GM21619 (cell line): Measurements from ENCODE around the gene OSBPL3.
"Not testable (repeated sequence)": the region's sequence is repeated elsewhere in the genome, so short reads cannot be mapped to it uniquely, and the experiment has no call there.

Experiments used
- ATAC-seq: cut with Tn5 transposase; IDR thresholded peaks from one replicate; pipeline ENCODE4 v1.9.1; 2021; ENCODE audit not compliant: unreplicated experiment

Gene OSBPL3

DNA sequence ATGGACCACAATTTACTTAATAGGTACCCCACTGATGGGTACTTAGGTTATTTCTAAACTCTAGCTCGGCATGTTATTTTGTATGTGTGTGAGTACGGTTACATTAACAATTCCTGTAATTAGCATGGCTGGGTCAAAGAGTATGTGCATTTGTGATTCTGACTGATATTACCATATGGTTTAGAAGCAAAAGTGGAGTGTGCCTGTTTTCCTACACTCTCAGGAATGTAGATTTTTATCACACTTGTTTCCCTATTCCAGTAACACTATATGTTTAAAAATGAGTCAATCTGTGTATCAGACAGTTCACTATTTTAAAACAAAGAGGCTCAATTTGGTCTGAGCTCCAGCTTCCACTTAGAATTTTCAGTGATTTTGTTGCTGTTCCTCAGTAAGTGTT, 178.1 kb downstream of the OSBPL3 start:
- ATAC-seq: no peak

- no peak for ATAC-seq
Measured at GRCh38 chr7:24800667-24801066, 179.3 kb downstream of the OSBPL3 start.

GRCh38 chr7:24800073-24800472, 179.9 kb downstream of the OSBPL3 start:
- no peak for ATAC-seq

DNA sequence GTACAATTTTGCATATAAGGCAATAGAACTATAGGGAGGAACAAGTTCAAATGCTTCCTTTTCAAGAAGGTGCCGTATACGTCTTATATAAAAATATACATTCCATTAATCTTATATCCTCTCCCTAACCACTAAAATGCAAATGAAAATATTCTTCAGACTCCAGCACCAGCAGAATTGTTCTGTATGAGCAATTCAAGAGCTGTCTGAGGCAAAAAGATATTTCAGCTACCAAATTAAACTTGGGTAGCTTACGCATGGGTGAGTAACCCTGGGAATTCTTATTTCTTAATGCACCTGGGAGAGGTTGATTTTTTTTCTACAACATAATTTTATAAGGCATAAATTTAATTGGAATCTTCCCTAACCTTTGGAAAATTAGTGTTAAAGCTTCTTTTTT, 180.5 kb downstream of the OSBPL3 start:
- ATAC-seq: no peak

GRCh38 chr7:24798261-24798660, 181.7 kb downstream of the OSBPL3 start:
- no peak for ATAC-seq

GRCh38 chr7:24797270-24797669, 182.7 kb downstream of the OSBPL3 start:
- no peak for ATAC-seq

GRCh38 chr7:24795407-24795767, 184.6 kb downstream of the OSBPL3 start:
- no peak for ATAC-seq

GRCh38 chr7:24794751-24795406, 185.1 kb downstream of the OSBPL3 start:
- not testable (repeated sequence) for ATAC-seq

- no peak for ATAC-seq
Measured at GRCh38 chr7:24793982-24794648, 185.9 kb downstream of the OSBPL3 start.

GRCh38 chr7:24788961-24789576, 190.9 kb downstream of the OSBPL3 start:
- no peak for ATAC-seq

- no peak for ATAC-seq
Measured at GRCh38 chr7:24788075-24788474, 191.9 kb downstream of the OSBPL3 start.

DNA sequence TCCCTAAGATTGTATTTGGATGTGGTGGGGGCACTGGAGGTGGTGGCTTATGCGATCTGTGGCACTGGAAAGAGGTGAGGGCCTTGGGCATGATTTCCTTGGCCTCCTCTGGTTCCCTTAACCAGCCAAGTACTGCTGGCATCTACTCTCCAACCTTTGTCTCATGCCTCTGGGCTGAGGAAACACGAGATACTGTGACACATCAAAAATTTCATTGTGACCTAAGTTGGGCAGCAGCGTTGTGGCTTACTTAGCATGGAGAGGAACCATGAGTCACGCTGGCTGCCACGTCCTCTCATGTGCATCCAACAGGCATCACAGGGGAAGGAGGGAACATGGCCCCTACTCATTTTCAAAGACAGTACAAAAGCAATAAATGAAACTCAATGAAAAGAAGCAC, 193.0 kb downstream of the OSBPL3 start:
- ATAC-seq: peak; percentile 71

DNA sequence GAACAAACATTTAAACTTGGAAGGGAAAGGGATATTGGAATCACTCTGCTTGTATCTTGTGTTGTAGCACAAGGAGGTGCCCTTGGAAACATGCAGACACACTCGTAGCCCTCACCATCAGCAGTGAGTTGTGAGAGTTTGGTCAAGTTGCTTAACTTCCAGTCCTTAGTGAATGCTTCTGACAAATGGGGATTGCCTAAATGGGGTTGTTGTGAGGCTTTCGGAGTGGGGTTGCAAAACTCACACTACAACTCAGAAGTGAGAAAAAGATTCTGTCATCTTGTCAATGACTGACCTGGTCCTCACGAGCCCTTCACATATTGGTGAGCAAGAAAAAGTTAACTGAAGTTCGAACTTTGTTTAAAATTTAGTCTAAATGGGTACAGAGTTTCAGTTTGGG, 193.7 kb downstream of the OSBPL3 start:
- no peak for ATAC-seq

DNA sequence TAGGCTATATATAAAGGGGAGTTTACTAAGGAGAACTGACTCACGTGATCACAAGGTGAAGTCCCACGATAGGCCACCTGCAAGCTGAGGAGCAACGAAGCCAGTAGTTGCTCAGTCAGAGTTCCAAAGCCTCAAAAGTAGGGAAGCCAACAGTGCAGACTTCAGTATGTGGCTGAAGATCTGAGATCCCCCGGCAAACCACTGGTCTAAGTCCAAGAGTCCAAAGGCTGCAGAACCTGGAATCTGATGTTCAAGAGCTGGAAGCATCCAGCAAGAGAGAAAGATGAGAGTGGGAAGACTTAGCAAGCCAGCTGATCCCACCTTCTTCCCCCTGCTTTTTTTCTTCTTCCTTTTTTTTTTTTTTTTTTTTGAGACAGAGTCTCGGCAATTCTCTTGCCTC, 195.7 kb downstream of the OSBPL3 start:
- no peak for ATAC-seq

GRCh38 chr7:24783698-24784097, 196.3 kb downstream of the OSBPL3 start:
- ATAC-seq: no peak

DNA sequence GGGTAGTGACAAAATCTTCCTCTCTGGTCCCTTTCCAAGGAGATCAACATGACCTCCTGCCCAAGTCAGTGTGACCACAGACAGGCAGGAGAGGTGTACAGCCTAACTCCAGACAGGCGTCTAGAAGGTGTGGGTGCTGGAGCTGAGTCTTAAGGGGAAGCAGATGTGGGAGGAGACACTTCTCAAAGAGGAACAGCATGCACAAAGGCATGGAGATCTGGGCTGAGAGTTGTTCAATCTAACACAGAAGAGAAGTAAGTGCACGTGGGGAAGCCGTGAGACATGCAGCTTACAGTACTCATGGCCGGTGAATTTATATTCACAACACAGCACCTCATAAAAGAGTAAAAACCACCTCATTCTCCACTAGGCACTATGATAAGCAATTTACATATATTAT, 198.9 kb downstream of the OSBPL3 start:
- ATAC-seq: no peak

DNA sequence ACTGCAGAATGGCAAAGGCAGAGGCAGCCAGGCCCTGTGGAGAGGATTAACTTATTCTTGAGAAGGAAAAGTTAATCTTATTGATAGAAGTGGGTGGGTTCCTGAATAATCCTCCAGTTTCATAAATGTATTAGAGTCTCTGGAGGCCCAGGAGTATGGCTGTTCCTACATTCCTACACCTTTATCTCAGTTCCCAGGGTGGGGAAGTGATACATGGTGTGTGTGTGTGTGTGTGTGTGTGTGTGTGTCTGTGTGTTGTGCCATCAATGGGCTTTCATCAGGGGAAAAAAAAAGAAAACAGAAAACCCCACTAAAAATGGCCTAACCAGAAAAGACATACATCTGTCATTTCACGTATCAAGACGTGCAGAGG, 200.7 kb downstream of the OSBPL3 start:
- ATAC-seq: no peak

- peak; percentile 52 for ATAC-seq
Measured at GRCh38 chr7:24778543-24779282, 201.3 kb downstream of the OSBPL3 start.

GRCh38 chr7:24777806-24778205, 202.2 kb downstream of the OSBPL3 start:
- no peak for ATAC-seq

- ATAC-seq: no peak
Measured at GRCh38 chr7:24773646-24774045, 206.3 kb downstream of the OSBPL3 start.

- no peak for ATAC-seq
Measured at GRCh38 chr7:24769851-24770250, 210.1 kb downstream of the OSBPL3 start.
